Ramos (cell line): ENCODE measurements around the gene WNK4.

Experiments
- in situ Hi-C: fragments of 300-500 bp; cut with MboI; formaldehyde crosslinking; loops from one replicate; pipeline ENCODE4 v1.14.3; 2022; ENCODE audit warnings: low sequenced_read_pairs; ENCODE audit not compliant: unreplicated experiment

The WNK4 gene

GRCh38 chr17:42779936-42780850 lies at the start of gene WNK4:
Gene WNK4, plus strand, starts transcription at chr17:42780610. Its CDS starts 89 bp downstream, at chr17:42780699.
- in situ Hi-C loops = no loop called here

DNA sequence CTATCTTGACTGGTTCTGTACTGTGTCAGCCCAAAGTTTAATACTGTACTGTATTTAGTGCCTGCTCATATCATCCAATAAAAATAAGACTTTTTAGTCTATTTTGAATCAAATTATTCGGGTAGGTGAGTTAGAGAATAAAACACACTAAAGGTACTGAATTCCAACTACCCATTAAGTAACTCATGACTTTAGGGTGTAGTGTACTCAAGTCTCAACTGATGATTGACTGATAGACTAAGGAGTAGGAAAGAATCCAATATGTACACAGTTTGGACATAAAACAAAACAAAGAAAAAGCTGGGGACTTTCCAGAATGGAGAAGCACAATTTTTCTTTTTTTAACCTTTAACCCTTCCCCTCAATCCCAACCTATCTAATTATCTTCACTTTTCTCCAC lies 39.7 kb upstream of the WNK4 start:
- in situ Hi-C loops = loop anchor here (25.0 kb wide), 1 partner anchor 622 kb away; no protein-coding TSS in a partner anchor

GRCh38 chr17:42742916-42743315 lies 37.5 kb upstream of the WNK4 start:
- in situ Hi-C loops = loop anchor here (25.0 kb wide), 1 partner anchor 619 kb away; no protein-coding TSS in a partner anchor

GRCh38 chr17:42743595-42744282 lies 36.7 kb upstream of the WNK4 start:
- in situ Hi-C loops = loop anchor here (25.0 kb wide), 1 partner anchor 619 kb away; no protein-coding TSS in a partner anchor

DNA sequence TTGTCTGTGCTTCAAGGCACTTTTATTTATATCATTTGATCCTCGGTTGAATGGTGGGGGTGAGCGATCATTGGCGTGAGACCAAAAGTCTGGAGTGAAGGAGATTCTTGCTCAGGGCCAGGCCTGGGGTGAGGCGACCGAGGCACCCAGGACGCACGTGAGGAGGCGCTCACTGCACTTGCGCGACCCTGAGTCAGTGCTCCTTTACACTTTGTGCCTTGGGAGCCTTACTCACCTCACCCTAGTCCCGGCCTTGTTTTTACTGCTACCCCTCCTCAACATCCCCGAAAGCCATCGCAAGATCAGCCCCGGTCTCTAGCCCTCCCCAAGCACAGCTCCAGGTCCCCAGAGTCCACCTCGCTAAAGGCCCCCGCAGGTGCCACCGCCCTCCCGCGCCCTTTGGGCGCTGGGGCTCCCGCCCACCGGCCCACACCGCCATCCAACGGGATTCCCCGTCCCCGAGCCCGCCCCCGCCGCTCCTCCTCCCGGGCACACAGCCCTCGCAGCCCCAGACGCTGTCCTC lies 36.1 kb upstream of the WNK4 start:
- in situ Hi-C loops = loop anchor here (25.0 kb wide), 1 partner anchor 618 kb away; no protein-coding TSS in a partner anchor

DNA sequence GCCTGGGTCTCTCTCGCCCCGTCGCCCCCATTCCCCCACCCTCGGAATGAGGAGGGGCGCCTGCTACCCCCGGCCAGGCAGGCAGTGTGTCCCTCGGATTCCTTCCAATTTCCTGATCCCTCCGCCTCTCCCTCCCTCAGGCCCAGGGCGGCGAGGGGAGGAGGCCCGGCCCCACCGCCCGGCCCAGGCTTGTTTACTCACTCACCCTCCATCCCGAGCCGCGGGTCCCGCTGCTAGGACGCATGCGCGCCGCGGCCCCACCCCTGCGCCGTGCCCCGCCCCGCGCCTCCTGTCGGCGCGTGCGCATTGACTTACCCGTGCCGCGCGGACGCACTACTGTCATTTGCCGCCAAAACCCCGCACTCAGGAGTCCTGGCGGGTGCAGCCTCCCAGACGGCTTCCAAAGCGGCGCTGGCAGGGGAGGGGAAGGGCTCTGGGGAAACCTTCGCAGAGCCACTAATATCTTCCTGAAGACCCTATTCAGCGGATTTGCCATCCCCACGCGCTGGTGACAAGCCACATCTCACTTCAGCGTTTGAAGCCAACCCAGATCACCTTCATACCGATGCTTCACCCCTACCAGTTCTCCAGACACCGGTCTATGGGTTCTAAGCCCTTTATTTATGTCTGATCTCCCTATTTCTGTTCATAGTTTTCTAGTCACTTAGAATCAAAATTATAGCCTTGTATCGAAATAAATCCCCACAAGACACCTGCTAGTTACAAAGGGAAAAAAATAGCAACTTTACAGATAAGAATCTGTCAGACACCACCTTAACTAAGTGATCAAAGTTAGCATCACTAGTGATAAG lies 35.4 kb upstream of the WNK4 start, which contains the start of gene EZH1:
Gene EZH1 (minus strand): TSS at position 235 of the 812 bp plus-strand sequence. CDS start 16,099 bp downstream, outside the sequence.
- in situ Hi-C loops = loop anchor here (25.0 kb wide), 1 partner anchor 617 kb away; no protein-coding TSS in a partner anchor

GRCh38 chr17:42748202-42748907 lies 32.1 kb upstream of the WNK4 start:
- in situ Hi-C loops = loop anchor here (25.0 kb wide), 1 partner anchor 614 kb away; no protein-coding TSS in a partner anchor

GRCh38 chr17:42748908-42749798 lies 31.3 kb upstream of the WNK4 start:
- in situ Hi-C loops = loop anchor here (25.0 kb wide), 1 partner anchor 613 kb away; no protein-coding TSS in a partner anchor

GRCh38 chr17:42750739-42751344 lies 29.6 kb upstream of the WNK4 start:
- in situ Hi-C loops = no loop called here

DNA sequence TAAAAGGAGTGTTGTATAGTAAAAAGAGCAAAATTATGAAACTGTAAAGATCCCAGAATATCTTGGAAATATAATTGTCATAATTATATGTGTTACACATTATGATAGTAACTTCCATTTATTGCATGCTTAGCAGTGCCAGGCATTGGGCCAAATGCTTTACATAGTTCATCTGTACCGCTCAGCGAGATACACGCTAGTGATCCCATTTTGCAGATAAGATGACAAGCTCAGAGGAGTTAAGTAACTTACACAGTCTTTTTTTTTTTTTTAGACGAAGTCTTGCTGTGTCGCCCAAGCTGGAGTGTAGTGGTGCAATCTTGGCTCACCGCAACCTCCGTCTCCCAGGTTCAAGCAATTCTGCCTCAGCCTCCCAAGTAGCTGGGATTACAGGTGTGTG lies 28.8 kb upstream of the WNK4 start:
- in situ Hi-C loops = no loop called here

DNA sequence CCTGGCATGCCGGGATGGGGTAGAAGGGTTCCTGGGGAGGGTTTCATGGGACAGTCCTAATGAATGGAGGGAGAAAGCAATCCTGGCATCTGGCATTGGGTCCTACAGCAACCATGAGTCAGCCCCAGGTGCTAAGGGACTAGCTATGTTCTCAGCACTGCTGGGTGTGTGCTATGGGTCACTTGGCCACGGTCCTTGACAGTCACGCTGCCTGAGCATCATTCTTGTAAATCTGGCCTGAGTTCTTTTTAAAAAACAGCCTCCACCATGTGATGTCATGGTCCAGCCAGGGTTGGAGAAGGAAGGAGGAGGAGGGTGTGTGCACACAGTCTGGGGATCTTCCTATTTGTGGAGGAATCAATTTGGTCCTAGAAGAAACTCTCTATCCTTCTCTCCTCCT lies 25.6 kb upstream of the WNK4 start:
- in situ Hi-C loops = no loop called here

GRCh38 chr17:42759982-42760651 lies 20.3 kb upstream of the WNK4 start:
- in situ Hi-C loops = loop anchor here (10.0 kb wide), 1 partner anchor 185 kb away; the partner anchor contains the start of gene PSMC3IP

GRCh38 chr17:42760652-42761581 lies 19.5 kb upstream of the WNK4 start, which contains the start of gene RAMP2:
Gene RAMP2, plus strand, starts transcription at chr17:42761227. Its CDS starts 35 bp downstream, at chr17:42761262.
- in situ Hi-C loops = loop anchor here (10.0 kb wide), 1 partner anchor 186 kb away; the partner anchor contains the start of gene PSMC3IP

- in situ Hi-C loops = loop anchor here (10.0 kb wide), 1 partner anchor 187 kb away; the partner anchor contains the start of gene PSMC3IP
Observed at GRCh38 chr17:42761638-42762037, 18.8 kb upstream of the WNK4 start.

GRCh38 chr17:42766124-42766523 lies 14.3 kb upstream of the WNK4 start:
- in situ Hi-C loops = loop anchor here (10.0 kb wide), 1 partner anchor 191 kb away; the partner anchor contains the start of gene PSMC3IP
